Measurements from ENCODE around the gene CCDC24. TPM values are rescaled to one million over a fixed set of nuclear protein-coding genes. Genes with fewer than 3 reads are reported as not detected.

CCDC24 gene
- total RNA-seq, 4 donors from 2014 or later: 12.4 to 18.2 (median 15.7) TPM

DNA sequence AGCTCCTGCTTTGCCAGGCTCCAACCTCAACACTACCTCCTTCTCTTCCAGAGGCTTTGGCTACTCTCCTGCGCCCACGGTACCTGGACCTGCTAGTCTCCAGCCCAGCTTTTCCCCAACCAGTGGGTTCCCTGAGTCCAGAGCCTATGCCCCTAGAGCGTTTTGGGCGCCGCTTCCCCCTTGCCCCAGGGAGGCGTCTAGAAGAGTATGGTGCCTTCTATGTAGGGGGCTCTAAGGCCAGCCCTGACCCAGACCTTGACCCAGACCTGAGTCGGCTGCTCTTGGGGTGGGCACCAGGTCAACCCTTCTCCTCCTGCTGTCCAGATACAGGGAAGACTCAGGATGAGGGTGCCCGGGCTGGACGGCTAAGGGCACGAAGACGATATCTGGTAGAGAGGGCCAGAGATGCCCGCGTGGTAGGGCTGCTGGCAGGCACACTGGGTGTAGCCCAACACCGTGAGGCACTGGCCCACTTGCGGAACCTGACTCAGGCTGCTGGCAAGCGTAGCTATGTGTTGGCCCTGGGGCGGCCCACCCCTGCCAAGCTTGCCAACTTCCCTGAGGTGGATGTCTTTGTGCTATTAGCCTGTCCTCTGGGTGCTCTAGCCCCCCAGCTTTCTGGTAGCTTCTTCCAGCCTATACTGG, 19.9 kb upstream of the CCDC24 start:
- TF ChIP-seq POLR2A (IDR thresholded peaks at IDR 0.05) (no peak), CTCF (IDR thresholded peaks at IDR 0.05) (no peak)
- DNase-seq: peak in 1 of 3 donors; percentile 41
- H3K4me3 ChIP-seq: no peak overlapping the region

GRCh38 chr1:43973981-43974442, 17.4 kb upstream of the CCDC24 start:
- H3K4me1 ChIP-seq: peaks cover 8 to 45% (median 14%) of the 10 kb centered on the region in 4 donors
- DNase-seq: peak in 1 of 3 donors; percentile 27
- H3K27ac ChIP-seq: peak overlapping the region; percentile 92 to 98 (median 94)
- H3K9me3 ChIP-seq: no peaks in the 10 kb centered on the region
- H3K4me3 ChIP-seq: peak overlapping the region; percentile 81 to 98 (median 84)
- TF ChIP-seq CTCF (IDR thresholded peaks at IDR 0.05) (no peak), POLR2A (IDR thresholded peaks at IDR 0.05) (no peak)
- peaks cover 0 to 25% (median 0%) of the 10 kb centered on the region in 3 donors for H3K36me3 ChIP-seq
- H3K27me3 ChIP-seq: no peaks in the 10 kb centered on the region

More for the DNA sequence above, 19.9 kb upstream of the CCDC24 start:
- Histone ChIP-seq H3K36me3 (peaks cover 0 to 10% (median 0%) of the 10 kb centered on the region in 3 donors), H3K27ac (no peak overlapping the region), H3K9me3 (no peaks in the 10 kb centered on the region), H3K27me3 (no peaks in the 10 kb centered on the region), H3K4me1 (peaks cover 7 to 21% (median 13%) of the 10 kb centered on the region in 4 donors)

DNA sequence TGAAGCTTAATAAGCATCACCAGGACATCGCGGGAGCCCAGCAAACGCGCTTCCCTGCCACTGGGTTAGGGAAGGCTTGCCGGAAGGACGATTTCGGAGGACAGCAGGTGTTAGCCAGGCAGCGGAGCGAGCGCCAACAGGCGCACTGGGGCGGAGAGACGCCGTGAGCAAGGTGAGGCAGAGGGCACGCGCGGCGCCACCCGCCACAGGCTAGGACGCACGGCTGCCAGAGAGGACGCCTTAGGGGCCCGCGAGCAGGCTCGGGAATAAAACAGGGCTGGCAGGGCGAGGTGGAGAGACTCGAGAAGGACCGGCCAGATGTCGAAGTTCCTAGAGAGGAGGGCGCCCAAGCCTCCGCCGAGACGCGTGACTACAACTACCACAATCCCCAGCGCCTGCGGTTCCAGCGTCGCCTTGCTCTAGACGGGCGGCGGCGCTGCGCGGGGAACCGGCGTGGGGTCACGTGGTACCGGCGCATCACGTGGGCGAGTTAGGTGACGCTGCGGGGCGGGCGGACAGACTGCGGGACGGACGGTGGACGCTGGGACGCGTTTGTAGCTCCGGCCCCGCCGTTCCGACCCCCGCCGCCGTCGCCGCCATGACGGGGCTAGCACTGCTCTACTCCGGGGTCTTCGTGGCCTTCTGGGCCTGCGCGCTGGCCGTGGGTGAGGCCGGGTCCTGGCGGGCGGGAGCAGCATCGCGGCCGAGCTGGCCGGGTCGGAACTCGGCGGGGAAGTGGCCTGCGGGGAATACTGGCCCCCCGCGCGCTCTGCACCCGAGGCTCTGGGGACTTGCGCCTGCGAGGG, 16.8 kb upstream of the CCDC24 start, which contains the start of gene ATP6V0B:
Gene ATP6V0B (plus strand): TSS at position 518 of the 806 bp plus-strand sequence. CDS start 81 bp downstream, at position 599.
- DNase-seq: peak; percentile 98 to 99 (median 98)
- TF ChIP-seq CTCF (IDR thresholded peaks at IDR 0.05) (peak in 4 of 6 experiments; percentile 35 to 58 (median 51)), POLR2A (IDR thresholded peaks at IDR 0.05) (peak; percentile 83 to 88)
- Histone ChIP-seq H3K27me3 (no peaks in the 10 kb centered on the region), H3K36me3 (peaks cover 0 to 25% (median 0%) of the 10 kb centered on the region in 3 donors), H3K9me3 (no peaks in the 10 kb centered on the region), H3K27ac (peak within 1 kb of the TSS; percentile 92 to 98 (median 94)), H3K4me3 (peak within 1 kb of the TSS; percentile 81 to 98 (median 84)), H3K4me1 (peaks cover 9 to 48% (median 15%) of the 10 kb centered on the region in 4 donors)

GRCh38 chr1:43975249-43975961, 16.0 kb upstream of the CCDC24 start:
- no peaks in the 10 kb centered on the region for H3K27me3 ChIP-seq
- TF ChIP-seq CTCF (IDR thresholded peaks at IDR 0.05) (no peak), POLR2A (IDR thresholded peaks at IDR 0.05) (no peak)
- H3K9me3 ChIP-seq: no peaks in the 10 kb centered on the region
- H3K4me1 ChIP-seq: peaks cover 10 to 53% (median 17%) of the 10 kb centered on the region in 4 donors
- peak; percentile 73 to 82 (median 75) for DNase-seq
- H3K36me3 ChIP-seq: peaks cover 0 to 25% (median 0%) of the 10 kb centered on the region in 3 donors
- peak overlapping the region; percentile 81 to 98 (median 84) for H3K4me3 ChIP-seq
- peak overlapping the region; percentile 92 to 98 (median 94) for H3K27ac ChIP-seq

DNA sequence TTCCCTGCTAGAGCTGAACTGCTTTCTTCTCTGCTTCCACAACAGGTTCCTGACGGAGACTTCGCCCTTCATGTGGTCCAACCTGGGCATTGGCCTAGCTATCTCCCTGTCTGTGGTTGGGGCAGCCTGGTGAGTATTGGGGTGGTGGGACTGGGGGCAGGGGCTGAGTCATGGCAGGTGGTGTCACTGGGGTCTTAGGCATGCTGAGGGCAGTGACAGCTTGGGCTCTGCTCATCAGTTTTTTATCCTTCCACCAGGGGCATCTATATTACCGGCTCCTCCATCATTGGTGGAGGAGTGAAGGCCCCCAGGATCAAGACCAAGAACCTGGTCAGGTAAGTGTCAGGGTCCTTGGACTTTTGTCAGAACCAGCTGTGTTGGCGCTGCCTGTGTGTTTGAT, 15.4 kb upstream of the CCDC24 start:
- DNase-seq: no peak
- H3K27me3 ChIP-seq: no peaks in the 10 kb centered on the region
- peak overlapping the region in 3 of 4 donors; percentile 81 to 85 (median 84) for H3K4me3 ChIP-seq
- no peak for TF ChIP-seq POLR2A (IDR thresholded peaks at IDR 0.05)
- no peak for TF ChIP-seq CTCF (IDR thresholded peaks at IDR 0.05)
- no peaks in the 10 kb centered on the region for H3K9me3 ChIP-seq
- peaks cover 0 to 25% (median 0%) of the 10 kb centered on the region in 3 donors for H3K36me3 ChIP-seq
- peak overlapping the region in 1 of 4 donors; percentile 98 for H3K27ac ChIP-seq
- H3K4me1 ChIP-seq: peaks cover 10 to 51% (median 14%) of the 10 kb centered on the region in 4 donors

Data from Peyer's patch (tissue), 4 donors.